RWPE1 (cell line): ENCODE results near the gene TSACC.

ENCODE experiments used
- CTCF ChIA-PET: fragments of 350-600 bp; sonication (Branson Sonifier 250); formaldehyde crosslinking; extraction: SDS; loops from one replicate; lab custom pipeline; 2021; lab: Yijun Ruan, JAX
- POLR2A ChIA-PET: fragments of 400-600 bp; formaldehyde crosslinking; extraction: SDS; loops from one replicate; lab custom pipeline; 2020; ENCODE audit warnings: antibody characterized with exemption; ENCODE audit not compliant: low non-redundant PET; lab: Yijun Ruan, JAX
- DNase-seq: peaks from one replicate; pipeline ENCODE4 v3.0.0; 2012; ENCODE audit warnings: low spot score
- H3K27ac ChIP-seq: fragments of 450-650 bp; 2 replicates; pipeline ENCODE4 v1.5.1; 2017
- CTCF ChIP-seq: fragments of 450-650 bp; conservative IDR thresholded peaks from 2 replicates; pipeline ENCODE4 v1.5.1; 2017; ENCODE audit warnings: low read depth, mild to moderate bottlenecking

TSACC gene

GRCh38 chr1:156389311-156389710 is 51.0 kb downstream of the TSACC start:
- TF ChIP-seq CTCF = no peak
- ChIA-PET POLR2A (no interaction called here), CTCF (interaction anchor here (0.5 to 1.6 kb wide), 3 partner anchors 17 to 148 kb away, joined by 3 to 9 read pairs (median 4); no protein-coding TSS in a partner anchor)
- DNase-seq = no peak
- no peak overlapping the region for H3K27ac ChIP-seq

GRCh38 chr1:156390469-156391365 is 52.4 kb downstream of the TSACC start:
- ChIA-PET POLR2A (no interaction called here), CTCF (interaction anchor here (0.5 to 1.6 kb wide), 2 partner anchors 55 to 236 kb away, joined by 3 to 9 read pairs; no protein-coding TSS in a partner anchor)
- TF ChIP-seq CTCF = no peak
- no peak overlapping the region for H3K27ac ChIP-seq
- DNase-seq = no peak

- ChIA-PET POLR2A (no interaction called here), CTCF (interaction anchor here (0.5 kb wide), 1 partner anchor 236 kb away, joined by 3 read pairs; no protein-coding TSS in a partner anchor)
- no peak for TF ChIP-seq CTCF
- DNase-seq = no peak
- H3K27ac ChIP-seq = no peak overlapping the region
These were observed 53.0 kb downstream of the TSACC start for GRCh38 chr1:156391366-156391677.

- CTCF ChIA-PET = no interaction called here
- no peak for TF ChIP-seq CTCF
- no peak for DNase-seq
- H3K27ac ChIP-seq = no peak overlapping the region
- POLR2A ChIA-PET = no interaction called here
These were observed 53.4 kb downstream of the TSACC start for GRCh38 chr1:156391701-156392100.

- DNase-seq = no peak
- ChIA-PET POLR2A (no interaction called here), CTCF (interaction anchor here (0.7 to 0.9 kb wide), 2 partner anchors 9 to 32 kb away, joined by 4 read pairs; no protein-coding TSS in a partner anchor)
- H3K27ac ChIP-seq = no peak overlapping the region
- no peak for TF ChIP-seq CTCF
These were observed 54.1 kb downstream of the TSACC start for GRCh38 chr1:156392452-156392853.

GRCh38 chr1:156393095-156393494 is 54.8 kb downstream of the TSACC start:
- no peak for DNase-seq
- no peak for TF ChIP-seq CTCF
- ChIA-PET POLR2A (no interaction called here), CTCF (interaction anchor here (0.7 to 0.9 kb wide), 2 partner anchors 32 to 37 kb away, joined by 3 to 4 read pairs; no protein-coding TSS in a partner anchor)
- no peak overlapping the region for H3K27ac ChIP-seq
